Measurements from ENCODE around the gene CYP4F3.

- TF ChIP-seq, protein P1, sequence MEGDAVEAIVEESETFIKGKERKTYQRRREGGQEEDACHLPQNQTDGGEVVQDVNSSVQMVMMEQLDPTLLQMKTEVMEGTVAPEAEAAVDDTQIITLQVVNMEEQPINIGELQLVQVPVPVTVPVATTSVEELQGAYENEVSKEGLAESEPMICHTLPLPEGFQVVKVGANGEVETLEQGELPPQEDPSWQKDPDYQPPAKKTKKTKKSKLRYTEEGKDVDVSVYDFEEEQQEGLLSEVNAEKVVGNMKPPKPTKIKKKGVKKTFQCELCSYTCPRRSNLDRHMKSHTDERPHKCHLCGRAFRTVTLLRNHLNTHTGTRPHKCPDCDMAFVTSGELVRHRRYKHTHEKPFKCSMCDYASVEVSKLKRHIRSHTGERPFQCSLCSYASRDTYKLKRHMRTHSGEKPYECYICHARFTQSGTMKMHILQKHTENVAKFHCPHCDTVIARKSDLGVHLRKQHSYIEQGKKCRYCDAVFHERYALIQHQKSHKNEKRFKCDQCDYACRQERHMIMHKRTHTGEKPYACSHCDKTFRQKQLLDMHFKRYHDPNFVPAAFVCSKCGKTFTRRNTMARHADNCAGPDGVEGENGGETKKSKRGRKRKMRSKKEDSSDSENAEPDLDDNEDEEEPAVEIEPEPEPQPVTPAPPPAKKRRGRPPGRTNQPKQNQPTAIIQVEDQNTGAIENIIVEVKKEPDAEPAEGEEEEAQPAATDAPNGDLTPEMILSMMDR (conservative IDR thresholded peaks at IDR 0.05; ENCODE audit: low read length) = no peak
- TF ChIP-seq EZH2phosphoT487 (IDR thresholded peaks at IDR 0.05; ENCODE audit: borderline replicate concordance, low read depth, low read length) = no peak
Observed at GRCh38 chr19:15621801-15622200, 18.9 kb upstream of the CYP4F3 start.

Measured in OCI-LY7 (cell line).